Thyroid gland (tissue), 4 donors: Measurements from ENCODE around the gene BBS7.

Experiments used
- CTCF ChIP-seq, 6 experiments: fragments of 200-600 bp in 3 of 6; fragments of 450-650 bp in 3 of 6; sonication (generic) in 3 of 6; IDR thresholded peaks; one replicate each; pipeline ENCODE4 v1.5.1; 2016 to 2019; ENCODE audit warnings: antibody characterized with exemption in 6 of 6, mild to moderate bottlenecking in 2 of 6, inconsistent platforms in 1 of 6, moderate library complexity in 1 of 6
- POLR2A ChIP-seq, 2 donors: fragments of 450-650 bp; IDR thresholded peaks; one replicate each; pipeline ENCODE4 v1.6.1; 2017; ENCODE audit warnings: antibody characterized with exemption in 2 of 2, mild to moderate bottlenecking in 2 of 2, moderate library complexity in 1 of 2

- no peak for TF ChIP-seq CTCF (IDR thresholded peaks at IDR 0.05)
- no peak for TF ChIP-seq POLR2A (IDR thresholded peaks at IDR 0.05)
These were observed 53.3 kb downstream of the BBS7 start for GRCh38 chr4:121817006-121817405.
